GM12878 (cell line): ENCODE results near the gene ARPP21. TPM values are rescaled to one million over a fixed set of nuclear protein-coding genes. Genes with fewer than 3 reads are reported as not detected.

ENCODE experiments used
- ATAC-seq: fragments of 200-7000 bp; cut with Tn5 transposase; 3 replicates; pipeline ENCODE4 v1.9.1; 2020; ENCODE audit warnings: mild to moderate bottlenecking, moderate library complexity
- BruUV-seq: library from RNA; stranded (reverse); fragments of 400-500 nt; replicated peaks from 2 replicates; lab custom pipeline; 2021; lab: Mats Ljungman, UMichigan
- CTCF ChIA-PET: fragments of 300-600 bp; sonication (Branson Sonifier 250); formaldehyde crosslinking; extraction: SDS; loops from one replicate; lab custom pipeline; 2021; ENCODE audit warnings: inconsistent platforms; lab: Yijun Ruan, JAX
- POLR2A ChIA-PET: fragments of 350-600 bp; formaldehyde crosslinking; extraction: SDS; loops from one replicate; lab custom pipeline; 2021; ENCODE audit warnings: inconsistent platforms; lab: Charles Lee
- RAD21 ChIA-PET: fragments of 300-600 bp; sonication (Branson Sonifier 250); formaldehyde crosslinking; loops from one replicate; lab custom pipeline; 2023; ENCODE audit warnings: antibody characterized with exemption; ENCODE audit not compliant: unreplicated experiment; lab: Charles Lee
- SMC1A ChIA-PET: fragments of 300-600 bp; sonication (Branson Sonifier 250); formaldehyde crosslinking; loops from one replicate; lab custom pipeline; 2023; ENCODE audit not compliant: unreplicated experiment, uncharacterized antibody; lab: Charles Lee
- DNase-seq: peaks from one replicate; pipeline ENCODE4 v3.0.0-alpha.2; 2011; ENCODE audit warnings: low read depth, low spot score
- FAIRE-seq: peaks from 3 replicates; lab custom pipeline; 2011; peaks lifted over from hg19 to GRCh38; lab: Jason Lieb, UNC
- H2AFZ ChIP-seq: 2 replicates; pipeline ENCODE4 v1.6.0; 2011; ENCODE audit warnings: low read depth, low read length, control low read depth; ENCODE audit not compliant: control insufficient read depth
- H3K27ac ChIP-seq: 2 replicates; pipeline ENCODE4 v1.5.1; 2011; ENCODE audit warnings: control low read depth; ENCODE audit not compliant: control insufficient read depth, insufficient read depth
- H3K27me3 ChIP-seq, 2 experiments: replicated peaks in 1 of 2; 2 replicates each; pipeline versions ENCODE4 v1.6.0 to v1.6.1; 2011; ENCODE audit warnings: low read length in 1 of 2; ENCODE audit not compliant: control insufficient read depth in 2 of 2, insufficient read depth in 2 of 2
- H3K36me3 ChIP-seq, 2 experiments: 2 replicates each; pipeline ENCODE4 v1.5.1; 2011; ENCODE audit warnings: low read length in 1 of 2; ENCODE audit not compliant: control insufficient read depth in 2 of 2, insufficient read depth in 2 of 2
- H3K4me1 ChIP-seq: 2 replicates; pipeline ENCODE4 v1.6.1; 2011; ENCODE audit warnings: mild to moderate bottlenecking, low read length, moderate library complexity, mixed read lengths; ENCODE audit not compliant: control insufficient read depth, insufficient read depth
- H3K4me2 ChIP-seq: 2 replicates; pipeline ENCODE4 v1.6.0; 2011; ENCODE audit warnings: control low read depth; ENCODE audit not compliant: control insufficient read depth, insufficient read depth
- H3K4me3 ChIP-seq: fragments of 200-600 bp; sonication (generic); 2 replicates; pipeline ENCODE4 v1.5.1; 2016
- H3K79me2 ChIP-seq: 2 replicates; pipeline ENCODE4 v1.6.0; 2011; ENCODE audit warnings: low read length; ENCODE audit not compliant: control insufficient read depth, insufficient read depth
- H3K9ac ChIP-seq: 2 replicates; pipeline ENCODE4 v1.8.0; 2011; ENCODE audit warnings: low read length, control low read depth, mixed read lengths; ENCODE audit not compliant: control insufficient read depth, insufficient read depth
- H3K9me3 ChIP-seq: replicated peaks from 3 replicates; pipeline ENCODE4 v1.5.1; 2011; ENCODE audit warnings: mild to moderate bottlenecking, low read length; ENCODE audit not compliant: control insufficient read depth, insufficient read depth
- H4K20me1 ChIP-seq: 2 replicates; pipeline ENCODE4 v1.6.0; 2011; ENCODE audit not compliant: control insufficient read depth, insufficient read depth
- PRDM15 ChIP-seq: fragments of 450-650 bp; formaldehyde crosslinking; IDR thresholded peaks from 2 replicates; pipeline ENCODE4 v1.4.0; 2020; ENCODE audit warnings: mild to moderate bottlenecking, moderate library complexity
- ZBED1 ChIP-seq: IDR thresholded peaks from 2 replicates; pipeline ENCODE4 v1.6.1; 2016; ENCODE audit warnings: borderline replicate concordance
- WGBS: methylation state at CpG from one replicate; pipeline ENCODE4 v1.1.6; 2016; ENCODE audit warnings: low lambda C conversion rate; ENCODE audit not compliant: insufficient replicate concordance, insufficient coverage; ENCODE audit errors: missing lambda C conversion rate; 5-methylcytosine and 5-hydroxymethylcytosine counted together
- in situ Hi-C: fragments of 300-500 bp; cut with MboI; formaldehyde crosslinking; loops from 9 replicates; pipeline ENCODE4 v1.14.3; 2018; ENCODE audit warnings: mixed read lengths
- intact Hi-C: fragments of 100-400 bp; cut with micrococcal nuclease; formaldehyde crosslinking; loops from one replicate; pipeline ENCODE4 v1.14.2; 2022; ENCODE audit not compliant: unreplicated experiment
- polyA plus RNA-seq, 11 experiments: library from polyadenylated mRNA; depleted of rRNA in 4 of 11; unstranded in 6 of 11; stranded (reverse) in 5 of 11; fragments of >200 nt; fragmentation: Nextera tagmentation in 4 of 11; fragmentation: Illumina TruSeq in 1 of 11; extraction: Ambion mirVana in 4 of 11; extraction: Trizol in 1 of 11; gene quantifications; 1 replicate in 1 of 11; 2 replicates in 10 of 11; pipeline versions ENCODE4 v1.2.1 to v1.2.3, GENCODE V29; 2011 to 2016; ENCODE audit warnings: inconsistent platforms in 2 of 11, missing spikeins in 2 of 11, low read depth in 1 of 11
- total RNA-seq, 4 experiments: library from RNA; depleted of rRNA in 3 of 4; stranded (reverse); fragments of >200 nt in 3 of 4; fragmentation: Illumina TruSeq in 1 of 4; extraction: Trizol in 1 of 4; gene quantifications; 2 replicates each; pipeline versions ENCODE4 v1.2.1 to v1.2.3, GENCODE V29; 2013 to 2021

The ARPP21 gene
- total and polyA plus RNA-seq, 10 of the 15 experiments (the other 5 are each of a cell fraction or from before 2014, with no cell fraction given), result not detected

DNA sequence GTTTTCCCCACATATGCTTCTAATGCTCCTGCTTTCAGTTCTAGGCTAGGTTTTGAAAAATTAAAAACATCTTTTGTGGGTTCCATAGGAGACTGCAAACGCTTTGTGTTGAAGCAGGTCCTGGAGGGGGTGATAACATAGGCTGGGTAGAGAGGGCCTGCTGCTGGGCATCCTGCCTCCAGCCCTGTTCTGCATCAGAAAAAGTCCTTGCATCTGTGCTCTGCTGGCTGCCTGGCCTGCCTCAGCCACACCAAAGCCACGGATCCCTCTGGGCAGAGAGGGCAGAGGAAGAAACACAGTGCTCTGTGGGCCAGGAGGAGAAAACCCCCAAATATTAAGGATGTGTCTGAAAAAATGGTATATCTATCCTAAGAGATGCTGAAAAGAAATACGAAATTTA, 3.9 kb upstream of the ARPP21 start:
- 0% methylated on average over 3 of the region's 3 CpGs for WGBS
- Histone ChIP-seq H3K36me3 (no peaks in the 10 kb centered on the region), H3K9me3 (no peaks in the 10 kb centered on the region), H3K27me3 (peaks cover 5 to 13% of the 10 kb centered on the region in 2 experiments), H3K4me3 (no peak overlapping the region), H3K79me2 (no peaks in the 10 kb centered on the region), H2AFZ (no peak overlapping the region), H3K27ac (no peak overlapping the region), H4K20me1 (no peaks in the 10 kb centered on the region)
- FAIRE-seq (no peak), ATAC-seq (no peak)
- SMC1A ChIA-PET, result no interaction called here
- no TSS peak for BruUV-seq
- intact Hi-C loops, result no loop called here
- POLR2A ChIA-PET, result interaction anchor here (0.7 kb wide), 1 partner anchor 1323 kb away, joined by 3 read pairs; no protein-coding TSS in a partner anchor
- CTCF ChIA-PET, result no interaction called here
- no peak for TF ChIP-seq PRDM15 (CRISPR knock-in tag)
- no peak for TF ChIP-seq ZBED1
- TF ChIP-seq, all 136 proteins: peak for 0
- Histone ChIP-seq H3K9ac (no peak overlapping the region), H3K4me2 (no peak overlapping the region), H3K4me1 (no peaks in the 10 kb centered on the region; the same call in 1 of the 2 replicates)
- no peak for DNase-seq
- in situ Hi-C loops, result no loop called here
- RAD21 ChIA-PET, result no interaction called here
